ENCODE data around the gene SRCAP. TPM values are rescaled to one million over a fixed set of nuclear protein-coding genes. Genes with fewer than 3 reads are reported as not detected.

SRCAP gene
- polyA plus RNA-seq, 2 donors, result 4.9 to 20.9 TPM

- H3K9me3 ChIP-seq (ENCODE audit: control insufficient read depth in 2 of 2, insufficient read depth in 1 of 2, low read depth in 1 of 2, low read length in 1 of 2), result no peaks in the 10 kb centered on the region
- H3K4me1 ChIP-seq (ENCODE audit: control insufficient read depth in 2 of 2, insufficient read depth in 2 of 2, low read length in 1 of 2), result peaks cover 3 to 6% of the 10 kb centered on the region in 2 donors
- no peaks in the 10 kb centered on the region for H3K27me3 ChIP-seq (ENCODE audit: control insufficient read depth in 1 of 2, insufficient read depth in 2 of 2, low read length in 2 of 2)
- H3K4me3 ChIP-seq (ENCODE audit: low read depth in 1 of 2, low read length in 2 of 2), result no peak overlapping the region
- peaks cover 12 to 18% of the 10 kb centered on the region in 2 donors for H3K36me3 ChIP-seq (ENCODE audit: control insufficient read depth in 2 of 2, insufficient read depth in 2 of 2, low read length in 1 of 2)
- H3K27ac ChIP-seq (ENCODE audit: low read depth in 2 of 2, low read length in 1 of 2), result no peak overlapping the region
- WGBS, 2 donors, result 84 to 88% methylated on average over 7 of the region's 7 CpGs
Observed at GRCh38 chr16:30777591-30778297, 78.8 kb downstream of the SRCAP start.

- Histone ChIP-seq H3K27me3 (ENCODE audit: control insufficient read depth in 1 of 2, insufficient read depth in 2 of 2, low read length in 2 of 2) (no peaks in the 10 kb centered on the region), H3K4me3 (ENCODE audit: low read depth in 1 of 2, low read length in 2 of 2) (no peak overlapping the region), H3K9me3 (ENCODE audit: control insufficient read depth in 2 of 2, insufficient read depth in 1 of 2, low read depth in 1 of 2, low read length in 1 of 2) (no peaks in the 10 kb centered on the region), H3K36me3 (ENCODE audit: control insufficient read depth in 2 of 2, insufficient read depth in 2 of 2, low read length in 1 of 2) (peaks cover 4 to 22% of the 10 kb centered on the region in 2 donors), H3K27ac (ENCODE audit: low read depth in 2 of 2, low read length in 1 of 2) (no peak overlapping the region), H3K4me1 (ENCODE audit: control insufficient read depth in 2 of 2, insufficient read depth in 2 of 2, low read length in 1 of 2) (peaks cover 3 to 6% of the 10 kb centered on the region in 2 donors)
- 79 to 80% methylated on average over 14 of the region's 14 CpGs for WGBS, 2 donors
Observed at GRCh38 chr16:30778549-30779244, 79.7 kb downstream of the SRCAP start.

- WGBS, 2 donors, result 87 to 89% methylated on average over 6 of the region's 6 CpGs
- no peaks in the 10 kb centered on the region for H3K9me3 ChIP-seq (ENCODE audit: control insufficient read depth in 2 of 2, insufficient read depth in 1 of 2, low read depth in 1 of 2, low read length in 1 of 2)
- H3K4me3 ChIP-seq (ENCODE audit: low read depth in 1 of 2, low read length in 2 of 2), result no peak overlapping the region
- peaks cover 2 to 17% of the 10 kb centered on the region in 2 donors for H3K36me3 ChIP-seq (ENCODE audit: control insufficient read depth in 2 of 2, insufficient read depth in 2 of 2, low read length in 1 of 2)
- no peak overlapping the region for H3K27ac ChIP-seq (ENCODE audit: low read depth in 2 of 2, low read length in 1 of 2)
- H3K4me1 ChIP-seq (ENCODE audit: control insufficient read depth in 2 of 2, insufficient read depth in 2 of 2, low read length in 1 of 2), result peaks cover 3 to 6% of the 10 kb centered on the region in 2 donors
- H3K27me3 ChIP-seq (ENCODE audit: control insufficient read depth in 1 of 2, insufficient read depth in 2 of 2, low read length in 2 of 2), result no peaks in the 10 kb centered on the region
Observed at GRCh38 chr16:30779596-30779995, 80.6 kb downstream of the SRCAP start.

GRCh38 chr16:30780021-30780420, 81.0 kb downstream of the SRCAP start:
- Histone ChIP-seq H3K27ac (ENCODE audit: low read depth in 2 of 2, low read length in 1 of 2) (no peak overlapping the region), H3K27me3 (ENCODE audit: control insufficient read depth in 1 of 2, insufficient read depth in 2 of 2, low read length in 2 of 2) (no peaks in the 10 kb centered on the region), H3K4me3 (ENCODE audit: low read depth in 1 of 2, low read length in 2 of 2) (no peak overlapping the region), H3K4me1 (ENCODE audit: control insufficient read depth in 2 of 2, insufficient read depth in 2 of 2, low read length in 1 of 2) (peaks cover 3 to 4% of the 10 kb centered on the region in 2 donors), H3K36me3 (ENCODE audit: control insufficient read depth in 2 of 2, insufficient read depth in 2 of 2, low read length in 1 of 2) (peaks cover 2 to 18% of the 10 kb centered on the region in 2 donors), H3K9me3 (ENCODE audit: control insufficient read depth in 2 of 2, insufficient read depth in 1 of 2, low read depth in 1 of 2, low read length in 1 of 2) (no peaks in the 10 kb centered on the region)
- WGBS, 2 donors, result 91 to 95% methylated on average over 3 of the region's 3 CpGs

GRCh38 chr16:30780549-30780948, 81.6 kb downstream of the SRCAP start:
- Histone ChIP-seq H3K9me3 (ENCODE audit: control insufficient read depth in 2 of 2, insufficient read depth in 1 of 2, low read depth in 1 of 2, low read length in 1 of 2) (no peaks in the 10 kb centered on the region), H3K27ac (ENCODE audit: low read depth in 2 of 2, low read length in 1 of 2) (no peak overlapping the region), H3K36me3 (ENCODE audit: control insufficient read depth in 2 of 2, insufficient read depth in 2 of 2, low read length in 1 of 2) (peaks cover 2 to 19% of the 10 kb centered on the region in 2 donors), H3K27me3 (ENCODE audit: control insufficient read depth in 1 of 2, insufficient read depth in 2 of 2, low read length in 2 of 2) (no peaks in the 10 kb centered on the region), H3K4me3 (ENCODE audit: low read depth in 1 of 2, low read length in 2 of 2) (no peak overlapping the region), H3K4me1 (ENCODE audit: control insufficient read depth in 2 of 2, insufficient read depth in 2 of 2, low read length in 1 of 2) (peaks cover 2 to 3% of the 10 kb centered on the region in 2 donors)
- 84 to 91% methylated on average over 4 of the region's 4 CpGs for WGBS, 2 donors

- H3K4me1 ChIP-seq (ENCODE audit: control insufficient read depth in 2 of 2, insufficient read depth in 2 of 2, low read length in 1 of 2), result peaks cover 0 to 1% of the 10 kb centered on the region in 2 donors
Observed at GRCh38 chr16:30782486-30783279, 83.7 kb downstream of the SRCAP start.

GRCh38 chr16:30783280-30784109, 84.5 kb downstream of the SRCAP start:
- peaks cover 0 to 1% of the 10 kb centered on the region in 2 donors for H3K4me1 ChIP-seq (ENCODE audit: control insufficient read depth in 2 of 2, insufficient read depth in 2 of 2, low read length in 1 of 2)
- H3K4me3 ChIP-seq (ENCODE audit: low read depth in 1 of 2, low read length in 2 of 2), result no peak overlapping the region
- H3K9me3 ChIP-seq (ENCODE audit: control insufficient read depth in 2 of 2, insufficient read depth in 1 of 2, low read depth in 1 of 2, low read length in 1 of 2), result no peaks in the 10 kb centered on the region
- WGBS, 2 donors, result 95% methylated on average over 57 of the region's 57 CpGs
- H3K27me3 ChIP-seq (ENCODE audit: control insufficient read depth in 1 of 2, insufficient read depth in 2 of 2, low read length in 2 of 2), result no peaks in the 10 kb centered on the region
- H3K27ac ChIP-seq (ENCODE audit: low read depth in 2 of 2, low read length in 1 of 2), result no peak overlapping the region
- peaks cover 2 to 19% of the 10 kb centered on the region in 2 donors for H3K36me3 ChIP-seq (ENCODE audit: control insufficient read depth in 2 of 2, insufficient read depth in 2 of 2, low read length in 1 of 2)

More at GRCh38 chr16:30782486-30783279, 83.7 kb downstream of the SRCAP start:
- H3K9me3 ChIP-seq (ENCODE audit: control insufficient read depth in 2 of 2, insufficient read depth in 1 of 2, low read depth in 1 of 2, low read length in 1 of 2), result no peaks in the 10 kb centered on the region
- peaks cover 2 to 19% of the 10 kb centered on the region in 2 donors for H3K36me3 ChIP-seq (ENCODE audit: control insufficient read depth in 2 of 2, insufficient read depth in 2 of 2, low read length in 1 of 2)
- no peak overlapping the region for H3K27ac ChIP-seq (ENCODE audit: low read depth in 2 of 2, low read length in 1 of 2)
- H3K27me3 ChIP-seq (ENCODE audit: control insufficient read depth in 1 of 2, insufficient read depth in 2 of 2, low read length in 2 of 2), result no peaks in the 10 kb centered on the region
- WGBS, 2 donors, result 95% methylated on average over 63 of the region's 63 CpGs
- H3K4me3 ChIP-seq (ENCODE audit: low read depth in 1 of 2, low read length in 2 of 2), result no peak overlapping the region

- Histone ChIP-seq H3K27ac (ENCODE audit: low read depth in 2 of 2, low read length in 1 of 2) (no peak overlapping the region), H3K4me3 (ENCODE audit: low read depth in 1 of 2, low read length in 2 of 2) (no peak overlapping the region), H3K27me3 (ENCODE audit: control insufficient read depth in 1 of 2, insufficient read depth in 2 of 2, low read length in 2 of 2) (no peaks in the 10 kb centered on the region), H3K4me1 (ENCODE audit: control insufficient read depth in 2 of 2, insufficient read depth in 2 of 2, low read length in 1 of 2) (peaks cover 0 to 1% of the 10 kb centered on the region in 2 donors), H3K36me3 (ENCODE audit: control insufficient read depth in 2 of 2, insufficient read depth in 2 of 2, low read length in 1 of 2) (peaks cover 2 to 19% of the 10 kb centered on the region in 2 donors), H3K9me3 (ENCODE audit: control insufficient read depth in 2 of 2, insufficient read depth in 1 of 2, low read depth in 1 of 2, low read length in 1 of 2) (no peaks in the 10 kb centered on the region)
- WGBS, 2 donors, result 86 to 88% methylated on average over 18 of the region's 18 CpGs
Observed at GRCh38 chr16:30784215-30784614, 85.2 kb downstream of the SRCAP start.

Measured in esophagus (tissue), 2 donors.